ENCODE data around the gene UNC45B.

The UNC45B gene

GRCh38 chr17:35210741-35211140 lies 63.1 kb downstream of the UNC45B start:
- TF ChIP-seq CTCF (IDR thresholded peaks at IDR 0.05; ENCODE audit: low read depth, low read length), result no peak
- no peak for DNase-seq (ENCODE audit: extremely low read depth, low read depth)

DNA sequence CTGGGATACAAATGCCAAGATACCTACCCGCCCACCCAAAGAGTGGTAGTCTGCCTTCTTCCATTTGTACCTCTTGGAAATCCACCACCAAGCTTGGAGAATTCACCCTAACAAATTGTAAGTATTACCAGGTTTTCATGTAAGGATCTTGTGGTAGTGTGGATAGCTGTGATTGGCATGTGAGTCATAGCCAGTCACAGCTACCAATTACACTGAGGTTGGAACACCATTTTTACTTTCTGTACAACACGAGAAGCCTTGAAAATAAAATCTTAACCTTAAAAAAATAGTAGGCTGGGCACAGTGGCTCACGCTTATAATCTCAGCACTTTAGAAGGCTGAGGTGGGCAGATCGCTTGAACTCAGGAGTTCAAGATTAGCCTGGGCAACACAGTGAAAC lies 65.1 kb downstream of the UNC45B start:
- no peak for TF ChIP-seq CTCF (IDR thresholded peaks at IDR 0.05; ENCODE audit: low read depth, low read length)
- DNase-seq (ENCODE audit: extremely low read depth, low read depth), result no peak

- TF ChIP-seq CTCF (IDR thresholded peaks at IDR 0.05; ENCODE audit: low read depth, low read length), result no peak
- DNase-seq (ENCODE audit: extremely low read depth, low read depth), result no peak
Measured at GRCh38 chr17:35213412-35213940, 65.9 kb downstream of the UNC45B start.

GRCh38 chr17:35214192-35214591 lies 66.6 kb downstream of the UNC45B start:
- DNase-seq (ENCODE audit: extremely low read depth, low read depth), result no peak
- no peak for TF ChIP-seq CTCF (IDR thresholded peaks at IDR 0.05; ENCODE audit: low read depth, low read length)

DNA sequence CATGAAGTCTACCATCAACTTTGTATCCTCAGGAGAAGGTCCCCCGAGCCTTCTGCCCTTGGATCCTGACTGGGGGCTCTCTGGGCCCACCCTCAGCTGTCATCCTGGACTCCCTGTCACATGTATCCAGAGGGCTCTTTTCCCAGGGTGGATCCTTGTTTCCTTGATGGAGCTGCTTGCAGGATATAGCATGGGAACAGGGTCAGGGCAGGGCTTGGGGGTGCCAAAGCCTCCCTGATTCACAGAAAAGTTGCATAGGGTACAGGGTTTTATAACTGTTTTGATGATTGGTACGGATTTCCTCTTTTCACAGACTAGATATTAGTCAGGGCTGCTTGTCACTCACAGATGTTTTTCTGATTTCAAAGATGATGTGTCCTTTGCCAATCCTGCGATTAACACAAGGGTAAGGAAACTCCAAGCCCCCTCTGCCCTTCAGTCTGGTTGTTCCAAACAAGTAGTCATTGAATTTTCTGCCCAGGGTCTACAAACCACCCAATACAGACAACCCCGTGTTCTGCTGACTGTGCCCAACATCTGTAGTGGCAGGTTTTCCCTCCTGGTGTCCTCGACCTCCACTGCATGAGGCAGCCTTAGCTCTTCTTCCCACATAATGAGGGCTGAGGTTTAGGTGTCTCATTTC lies 67.1 kb downstream of the UNC45B start:
- TF ChIP-seq CTCF (IDR thresholded peaks at IDR 0.05; ENCODE audit: low read depth, low read length), result no peak
- no peak for DNase-seq (ENCODE audit: extremely low read depth, low read depth)

- DNase-seq (ENCODE audit: extremely low read depth, low read depth), result no peak
- no peak for TF ChIP-seq CTCF (IDR thresholded peaks at IDR 0.05; ENCODE audit: low read depth, low read length)
Measured at GRCh38 chr17:35217107-35217506, 69.5 kb downstream of the UNC45B start.

DNA sequence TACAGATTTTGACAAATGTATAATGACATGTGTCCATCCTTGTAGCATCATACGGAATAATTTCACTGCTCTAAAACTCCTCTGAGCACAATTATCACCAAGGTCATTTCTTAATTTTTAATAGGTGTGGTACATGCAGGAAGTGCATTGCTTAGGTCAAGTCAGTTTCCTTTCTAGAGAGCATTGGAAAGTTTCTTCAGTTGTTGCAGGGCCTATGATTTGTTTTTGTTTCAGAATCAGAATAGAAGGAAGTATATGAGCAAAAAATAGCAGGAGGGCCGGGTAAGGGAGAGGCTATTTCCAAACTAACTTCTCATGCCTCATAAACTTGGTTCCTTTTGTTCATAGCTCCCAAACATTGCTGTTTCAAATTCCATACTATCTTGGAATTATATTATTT lies 71.3 kb downstream of the UNC45B start:
- no peak for TF ChIP-seq CTCF (IDR thresholded peaks at IDR 0.05; ENCODE audit: low read depth, low read length)
- DNase-seq (ENCODE audit: extremely low read depth, low read depth), result no peak

Data from AG09319 (cell line).